Placental epithelial cell (primary cell): ENCODE measurements around the gene NUDCD3. TPM values are rescaled to one million over a fixed set of nuclear protein-coding genes. Genes with fewer than 3 reads are reported as not detected.

ENCODE experiments used
- small RNA-seq: library from RNA; depleted of rRNA; stranded (forward); fragments of <200 nt; gene quantifications from one replicate; pipeline ENCODE3, GENCODE V24; 2012
- total RNA-seq: library from RNA; depleted of rRNA; stranded (reverse); fragments of >200 nt; gene quantifications from 2 replicates; pipeline ENCODE4 v1.2.3, GENCODE V29; 2012

The NUDCD3 gene
- total RNA-seq = 51.1 and 59.3 TPM in 2 replicates

GRCh38 chr7:44490351-44491200, at the start of gene NUDCD3:
NUDCD3 (minus strand) TSS chr7:44490658; CDS start chr7:44490600, 58 bp downstream.

Small RNA genes lying within 50 kb of the gene (small RNA-seq; reads per million reads assigned to genes)
- gene RNU6-1097P = not detected

Other genes starting within 250 kb of the NUDCD3 start
- not detected in 2 replicates for gene CAMK2B, start 165.1 kb downstream of the NUDCD3 start, total RNA-seq
- not detected in 2 replicates for gene NPC1L1, start 50.7 kb upstream of the NUDCD3 start, total RNA-seq
- 44.0 and 58.5 TPM in 2 replicates for gene DDX56, start 83.2 kb upstream of the NUDCD3 start, total RNA-seq
- gene TMED4, start 91.6 kb upstream of the NUDCD3 start, total RNA-seq = 75.3 and 76.2 TPM in 2 replicates
- gene OGDH, start 116.0 kb upstream of the NUDCD3 start, total RNA-seq = 68.3 and 124 TPM in 2 replicates